GM23248 (cell line): Measurements from ENCODE around the gene NR4A3. TPM values are rescaled to one million over a fixed set of nuclear protein-coding genes. Genes with fewer than 3 reads are reported as not detected.
A peak's percentile ranks its signal among the peaks of the same experiment; 100 is the strongest.

Experiments used
- DNase-seq: peaks from one replicate; pipeline ENCODE4 v3.0.0-alpha.2; 2015
- H2AFZ ChIP-seq: fragments of 200-600 bp; sonication (generic); 2 replicates; pipeline ENCODE4 v1.6.1; 2016; ENCODE audit warnings: antibody characterized with exemption
- H3F3A ChIP-seq: fragments of 200-600 bp; sonication (generic); 2 replicates; pipeline ENCODE4 v1.6.1; 2016; ENCODE audit warnings: mild to moderate bottlenecking, antibody characterized with exemption, mixed run types; ENCODE audit not compliant: insufficient read depth
- H3K27ac ChIP-seq: fragments of 200-600 bp; sonication (generic); 2 replicates; pipeline ENCODE4 v1.5.1; 2016; ENCODE audit warnings: mild to moderate bottlenecking
- H3K27me3 ChIP-seq: fragments of 200-600 bp; sonication (generic); replicated peaks from 2 replicates; pipeline ENCODE4 v1.6.1; 2016; ENCODE audit warnings: mild to moderate bottlenecking; ENCODE audit not compliant: insufficient read depth
- H3K36me3 ChIP-seq: fragments of 200-600 bp; sonication (generic); 2 replicates; pipeline ENCODE4 v1.6.1; 2016; ENCODE audit warnings: low read depth, mild to moderate bottlenecking
- H3K4me1 ChIP-seq: fragments of 200-600 bp; sonication (generic); 2 replicates; pipeline ENCODE4 v1.6.1; 2016; ENCODE audit warnings: mild to moderate bottlenecking; ENCODE audit not compliant: insufficient read depth
- H3K4me2 ChIP-seq: fragments of 200-600 bp; sonication (generic); one replicate; pipeline ENCODE4 v1.6.1; 2016; ENCODE audit warnings: mild to moderate bottlenecking; ENCODE audit not compliant: unreplicated experiment
- H3K4me3 ChIP-seq: fragments of 200-600 bp; sonication (generic); 2 replicates; pipeline ENCODE4 v1.5.1; 2016; ENCODE audit warnings: mild to moderate bottlenecking
- H3K79me2 ChIP-seq: fragments of 200-600 bp; sonication (generic); 2 replicates; pipeline ENCODE4 v1.6.1; 2016; ENCODE audit warnings: mild to moderate bottlenecking; ENCODE audit not compliant: insufficient read depth
- H3K9ac ChIP-seq: fragments of 200-600 bp; sonication (generic); 2 replicates; pipeline ENCODE4 v1.6.1; 2016; ENCODE audit warnings: mild to moderate bottlenecking
- H3K9me2 ChIP-seq: fragments of 200-600 bp; sonication (generic); 2 replicates; pipeline ENCODE4 v1.6.1; 2016; ENCODE audit warnings: mixed run types, mild to moderate bottlenecking, moderate library complexity; ENCODE audit not compliant: insufficient read depth
- H3K9me3 ChIP-seq: fragments of 200-600 bp; sonication (generic); one replicate; pipeline ENCODE4 v1.6.1; 2017; ENCODE audit warnings: low read depth
- H4K20me1 ChIP-seq: fragments of 200-600 bp; sonication (generic); 2 replicates; pipeline ENCODE4 v1.6.0; 2016; ENCODE audit not compliant: insufficient read depth
- EZH2 ChIP-seq: fragments of 200-600 bp; sonication (generic); IDR thresholded peaks from 2 replicates; pipeline ENCODE4 v1.6.1; 2018; ENCODE audit warnings: antibody characterized with exemption, mild to moderate bottlenecking; ENCODE audit not compliant: insufficient read depth, poor library complexity, severe bottlenecking
- EZH2phosphoT487 ChIP-seq: fragments of 200-600 bp; sonication (generic); IDR thresholded peaks from 2 replicates; pipeline ENCODE4 v1.6.1; 2018; ENCODE audit warnings: antibody characterized with exemption, moderate library complexity, mild to moderate bottlenecking, low read depth; ENCODE audit not compliant: insufficient read depth
- WGBS, 2 experiments: methylation state at CpG; one replicate each; pipeline ENCODE4 v1.1.6; 2015 to 2017; ENCODE audit warnings: low lambda C conversion rate in 2 of 2, low coverage in 1 of 2; ENCODE audit errors: missing lambda C conversion rate in 2 of 2; 5-methylcytosine and 5-hydroxymethylcytosine counted together
- in situ Hi-C: fragments of 300-500 bp; cut with MboI; formaldehyde crosslinking; loops from 2 replicates; pipeline ENCODE4 v1.15.0; 2020
- polyA plus RNA-seq: library from polyadenylated mRNA; unstranded; fragments of >200 nt; fragmentation: Nextera tagmentation; extraction: Ambion mirVana; gene quantifications from 2 replicates; pipeline ENCODE4 v1.2.1, GENCODE V29; 2016
- total RNA-seq: library from RNA; depleted of rRNA; stranded (reverse); fragments of >200 nt; shearing (Covaris generic); gene quantifications from 2 replicates; pipeline ENCODE4 v1.2.3, GENCODE V29; 2014

NR4A3 gene
- total and polyA plus RNA-seq, 2 experiments from 2014 or later = 1.0 to 1.4 TPM

GRCh38 chr9:99822806-99823591 is 1.3 kb downstream of the NR4A3 start:
- 1% methylated on average over 40 of the region's 40 CpGs for WGBS, 2 experiments

GRCh38 chr9:99823681-99824377 is 2.1 kb downstream of the NR4A3 start:
- H3K9ac ChIP-seq = peak overlapping the region; percentile 96
- H2AFZ ChIP-seq = peak overlapping the region; percentile 90
- H3K4me2 ChIP-seq = peak overlapping the region; percentile 98
- WGBS, 2 experiments = 3 to 4% methylated on average over 46 to 47 of the region's 47 CpGs
- no peaks in the 10 kb centered on the region for H3K36me3 ChIP-seq
- DNase-seq = peak; percentile 67
- H3K79me2 ChIP-seq = no peaks in the 10 kb centered on the region
- no peak for TF ChIP-seq EZH2phosphoT487
- no peak for TF ChIP-seq EZH2
- H3K27ac ChIP-seq = peak overlapping the region; percentile 97
- peaks cover 15% of the 10 kb centered on the region for H3F3A ChIP-seq
- peaks cover 1% of the 10 kb centered on the region; the same call in 1 of the 2 replicates for H3K4me1 ChIP-seq
- H3K9me2 ChIP-seq = no peaks in the 10 kb centered on the region
- no peaks in the 10 kb centered on the region for H3K27me3 ChIP-seq
- no peaks in the 10 kb centered on the region for H4K20me1 ChIP-seq
- peak overlapping the region; percentile 85 for H3K4me3 ChIP-seq
- in situ Hi-C loops = no loop called here
- H3K9me3 ChIP-seq = no peaks in the 10 kb centered on the region

More at GRCh38 chr9:99822806-99823591, 1.3 kb downstream of the NR4A3 start:
- H3K36me3 ChIP-seq = no peaks in the 10 kb centered on the region
- TF ChIP-seq EZH2phosphoT487 (no peak), EZH2 (no peak)
- peak overlapping the region; percentile 96 for H3K9ac ChIP-seq
- DNase-seq = peak; percentile 71
- H3K79me2 ChIP-seq = 0 out of 2 replicates have a peak, but pooled peaks cover 6% of the 10 kb centered on the region
- peaks cover 21% of the 10 kb centered on the region for H3F3A ChIP-seq
- in situ Hi-C loops = no loop called here
- no peaks in the 10 kb centered on the region for H3K9me2 ChIP-seq
- peak overlapping the region; percentile 90 for H2AFZ ChIP-seq
- peak overlapping the region; percentile 98 for H3K4me2 ChIP-seq
- H4K20me1 ChIP-seq = no peaks in the 10 kb centered on the region
- peak overlapping the region; percentile 85 for H3K4me3 ChIP-seq
- peak overlapping the region; percentile 97 for H3K27ac ChIP-seq
- H3K27me3 ChIP-seq = no peaks in the 10 kb centered on the region
- H3K4me1 ChIP-seq = peaks cover 6% of the 10 kb centered on the region
- no peaks in the 10 kb centered on the region for H3K9me3 ChIP-seq

GRCh38 chr9:99824378-99825171 is 2.9 kb downstream of the NR4A3 start:
- Histone ChIP-seq H2AFZ (peak overlapping the region; percentile 90), H3K9ac (peak overlapping the region; percentile 96), H3K36me3 (no peaks in the 10 kb centered on the region), H3F3A (peaks cover 11% of the 10 kb centered on the region), H4K20me1 (no peaks in the 10 kb centered on the region), H3K27me3 (no peaks in the 10 kb centered on the region), H3K4me3 (peak overlapping the region; percentile 85), H3K9me2 (no peaks in the 10 kb centered on the region), H3K4me2 (peak overlapping the region; percentile 98), H3K9me3 (no peaks in the 10 kb centered on the region), H3K4me1 (no peaks in the 10 kb centered on the region), H3K27ac (no peak overlapping the region), H3K79me2 (no peaks in the 10 kb centered on the region)
- WGBS, 2 experiments = 25 to 27% methylated on average over 46 to 55 of the region's 56 CpGs
- peak; percentile 62 for DNase-seq
- TF ChIP-seq EZH2 (no peak), EZH2phosphoT487 (no peak)
- in situ Hi-C loops = loop anchor here (25.0 kb wide), 1 partner anchor 388 kb away; no protein-coding TSS in a partner anchor
